DOHH2 (cell line): ENCODE data around the gene ANKS1B.

Experiments used
- CTCF ChIP-seq: fragments of 200-600 bp; sonication (generic); IDR thresholded peaks from one replicate; pipeline ENCODE4 v1.5.1; 2014; ENCODE audit warnings: antibody characterized with exemption, mild to moderate bottlenecking, low read depth, low read length; ENCODE audit not compliant: poor library complexity, severe bottlenecking
- EZH2phosphoT487 ChIP-seq: fragments of 200-600 bp; sonication (generic); IDR thresholded peaks from 2 replicates; pipeline ENCODE4 v1.6.1; 2017; ENCODE audit warnings: borderline replicate concordance, mild to moderate bottlenecking, antibody characterized with exemption, low read length, moderate library complexity, mixed read lengths

- TF ChIP-seq CTCF (no peak), EZH2phosphoT487 (no peak)
These were observed 1011.3 kb downstream of the ANKS1B start for GRCh38 chr12:98973395-98973794.
